Central memory CD8-positive, alpha-beta T cell (primary cell): Measurements from ENCODE around the gene DNAJC15.

Source experiments
- ATAC-seq: fragments of 150-1000 bp; cut with Tn5 transposase; replicated peaks from 2 replicates; pipeline ENCODE4 v1.10.0; 2022; ENCODE audit warnings: mild to moderate bottlenecking, moderate FRiP score, moderate number of reproducible peaks; ENCODE audit not compliant: poor library complexity, severe bottlenecking; ENCODE audit errors: extremely low read depth
- DNase-seq, 2 donors: peaks; one replicate each; pipeline ENCODE4 v3.0.0; 2021; ENCODE audit warnings: low spot score in 2 of 2
- H3K27ac Mint-ChIP-seq: one replicate; pipeline ENCODE4 v1.8.0; 2022; ENCODE audit warnings: low read depth, mild to moderate bottlenecking, moderate library complexity, mixed read lengths
- H3K27me3 Mint-ChIP-seq: one replicate; pipeline ENCODE4 v1.8.0; 2022; ENCODE audit warnings: mixed read lengths
- H3K36me3 Mint-ChIP-seq: one replicate; pipeline ENCODE4 v1.8.0; 2022; ENCODE audit warnings: mild to moderate bottlenecking, moderate library complexity, mixed read lengths; ENCODE audit not compliant: insufficient read depth
- H3K4me1 Mint-ChIP-seq: one replicate; pipeline ENCODE4 v1.8.0; 2022; ENCODE audit warnings: mixed read lengths
- H3K4me3 Mint-ChIP-seq: one replicate; pipeline ENCODE4 v1.8.0; 2022; ENCODE audit warnings: mild to moderate bottlenecking, moderate library complexity, mixed read lengths
- H3K9me3 Mint-ChIP-seq: one replicate; pipeline ENCODE4 v1.8.0; 2022; ENCODE audit warnings: mixed read lengths

DNAJC15 gene

GRCh38 chr13:42991898-42992763, 31.3 kb upstream of the DNAJC15 start, which contains the start of gene EPSTI1:
EPSTI1 (minus strand) TSS chr13:42992241; CDS start chr13:42992165, 76 bp downstream.
- peak within 1 kb of the TSS; percentile 97 for H3K27ac Mint-ChIP-seq
- ATAC-seq (peak; percentile 84), DNase-seq (peak; percentile 50 to 67)
- peak within 1 kb of the TSS; percentile 93 for H3K4me3 Mint-ChIP-seq
- H3K9me3 Mint-ChIP-seq: no peaks in the 10 kb centered on the region
- H3K4me1 Mint-ChIP-seq: peaks cover 35% of the 10 kb centered on the region
- peaks cover 13% of the 10 kb centered on the region for H3K36me3 Mint-ChIP-seq
- H3K27me3 Mint-ChIP-seq: no peaks in the 10 kb centered on the region

- peak overlapping the region; percentile 97 for H3K27ac Mint-ChIP-seq
- DNase-seq (peak in 1 of 2 donors; percentile 13), ATAC-seq (no peak)
- peak overlapping the region; percentile 93 for H3K4me3 Mint-ChIP-seq
- peaks cover 13% of the 10 kb centered on the region for H3K36me3 Mint-ChIP-seq
- H3K27me3 Mint-ChIP-seq: no peaks in the 10 kb centered on the region
- H3K9me3 Mint-ChIP-seq: no peaks in the 10 kb centered on the region
- peaks cover 35% of the 10 kb centered on the region for H3K4me1 Mint-ChIP-seq
Observed at GRCh38 chr13:42992764-42993122, 30.6 kb upstream of the DNAJC15 start.

GRCh38 chr13:42994878-42995277, 28.5 kb upstream of the DNAJC15 start:
- no peaks in the 10 kb centered on the region for H3K9me3 Mint-ChIP-seq
- no peak for ATAC-seq
- H3K27ac Mint-ChIP-seq: no peak overlapping the region
- H3K4me3 Mint-ChIP-seq: no peak overlapping the region
- DNase-seq: no peak
- H3K36me3 Mint-ChIP-seq: peaks cover 13% of the 10 kb centered on the region
- H3K27me3 Mint-ChIP-seq: no peaks in the 10 kb centered on the region
- H3K4me1 Mint-ChIP-seq: peaks cover 34% of the 10 kb centered on the region

- no peak for ATAC-seq
- H3K27me3 Mint-ChIP-seq: no peaks in the 10 kb centered on the region
- no peak for DNase-seq
- H3K4me3 Mint-ChIP-seq: no peak overlapping the region
- H3K27ac Mint-ChIP-seq: no peak overlapping the region
- no peaks in the 10 kb centered on the region for H3K9me3 Mint-ChIP-seq
- H3K36me3 Mint-ChIP-seq: peaks cover 7% of the 10 kb centered on the region
- peaks cover 21% of the 10 kb centered on the region for H3K4me1 Mint-ChIP-seq
Observed at GRCh38 chr13:42996584-42996983, 26.8 kb upstream of the DNAJC15 start.

GRCh38 chr13:42997381-42997780, 26.0 kb upstream of the DNAJC15 start:
- Mint-ChIP-seq H3K36me3 (peaks cover 2% of the 10 kb centered on the region), H3K27ac (no peak overlapping the region), H3K27me3 (no peaks in the 10 kb centered on the region), H3K9me3 (peaks cover under 1% of the 10 kb centered on the region), H3K4me3 (no peak overlapping the region), H3K4me1 (peaks cover 14% of the 10 kb centered on the region)
- ATAC-seq (no peak), DNase-seq (no peak)

GRCh38 chr13:42999491-42999890, 23.9 kb upstream of the DNAJC15 start:
- peaks cover 6% of the 10 kb centered on the region for H3K9me3 Mint-ChIP-seq
- ATAC-seq: no peak
- H3K27me3 Mint-ChIP-seq: no peaks in the 10 kb centered on the region

GRCh38 chr13:43000676-43001075, 22.7 kb upstream of the DNAJC15 start:
- Mint-ChIP-seq H3K36me3 (no peaks in the 10 kb centered on the region), H3K27ac (no peak overlapping the region), H3K27me3 (no peaks in the 10 kb centered on the region), H3K9me3 (peaks cover 6% of the 10 kb centered on the region), H3K4me3 (no peak overlapping the region), H3K4me1 (no peaks in the 10 kb centered on the region)
- no peak for DNase-seq
- no peak for ATAC-seq

More at GRCh38 chr13:42999491-42999890, 23.9 kb upstream of the DNAJC15 start:
- Mint-ChIP-seq H3K27ac (no peak overlapping the region), H3K36me3 (no peaks in the 10 kb centered on the region), H3K4me3 (no peak overlapping the region), H3K4me1 (no peaks in the 10 kb centered on the region)
- no peak for DNase-seq

- no peak overlapping the region for H3K4me3 Mint-ChIP-seq
- H3K9me3 Mint-ChIP-seq: peaks cover 6% of the 10 kb centered on the region
- H3K27ac Mint-ChIP-seq: peak overlapping the region; percentile 14
- no peaks in the 10 kb centered on the region for H3K27me3 Mint-ChIP-seq
- DNase-seq: no peak
- no peaks in the 10 kb centered on the region for H3K4me1 Mint-ChIP-seq
- ATAC-seq: no peak
- H3K36me3 Mint-ChIP-seq: no peaks in the 10 kb centered on the region
Observed at GRCh38 chr13:43002021-43002420, 21.4 kb upstream of the DNAJC15 start.

GRCh38 chr13:43003010-43003409, 20.4 kb upstream of the DNAJC15 start:
- DNase-seq: no peak
- Mint-ChIP-seq H3K4me1 (no peaks in the 10 kb centered on the region), H3K9me3 (peaks cover 6% of the 10 kb centered on the region), H3K27me3 (no peaks in the 10 kb centered on the region), H3K4me3 (no peak overlapping the region), H3K36me3 (no peaks in the 10 kb centered on the region), H3K27ac (no peak overlapping the region)
- no peak for ATAC-seq

GRCh38 chr13:43003729-43004128, 19.7 kb upstream of the DNAJC15 start:
- H3K4me3 Mint-ChIP-seq: no peak overlapping the region
- DNase-seq (no peak), ATAC-seq (no peak)
- H3K27me3 Mint-ChIP-seq: no peaks in the 10 kb centered on the region
- H3K9me3 Mint-ChIP-seq: peaks cover 6% of the 10 kb centered on the region
- no peaks in the 10 kb centered on the region for H3K36me3 Mint-ChIP-seq
- H3K4me1 Mint-ChIP-seq: no peaks in the 10 kb centered on the region
- H3K27ac Mint-ChIP-seq: no peak overlapping the region

- no peak for DNase-seq
- Mint-ChIP-seq H3K4me1 (no peaks in the 10 kb centered on the region), H3K27me3 (no peaks in the 10 kb centered on the region)
Observed at GRCh38 chr13:43005460-43006236, 17.7 kb upstream of the DNAJC15 start.

GRCh38 chr13:43006893-43007631, 16.3 kb upstream of the DNAJC15 start:
- Mint-ChIP-seq H3K27ac (no peak overlapping the region), H3K9me3 (peaks cover 6% of the 10 kb centered on the region), H3K27me3 (no peaks in the 10 kb centered on the region), H3K4me3 (no peak overlapping the region), H3K4me1 (no peaks in the 10 kb centered on the region), H3K36me3 (no peaks in the 10 kb centered on the region)
- ATAC-seq (no peak), DNase-seq (no peak)

More at GRCh38 chr13:43005460-43006236, 17.7 kb upstream of the DNAJC15 start:
- Mint-ChIP-seq H3K4me3 (no peak overlapping the region), H3K27ac (no peak overlapping the region), H3K9me3 (peaks cover 6% of the 10 kb centered on the region), H3K36me3 (no peaks in the 10 kb centered on the region)
- ATAC-seq: no peak
